ENCODE data around the gene ARHGEF10L. TPM values are rescaled to one million over a fixed set of nuclear protein-coding genes. Genes with fewer than 3 reads are reported as not detected.

The ARHGEF10L gene
- total RNA-seq, 2 donors from 2014 or later = 81.4 to 93.1 TPM

DNA sequence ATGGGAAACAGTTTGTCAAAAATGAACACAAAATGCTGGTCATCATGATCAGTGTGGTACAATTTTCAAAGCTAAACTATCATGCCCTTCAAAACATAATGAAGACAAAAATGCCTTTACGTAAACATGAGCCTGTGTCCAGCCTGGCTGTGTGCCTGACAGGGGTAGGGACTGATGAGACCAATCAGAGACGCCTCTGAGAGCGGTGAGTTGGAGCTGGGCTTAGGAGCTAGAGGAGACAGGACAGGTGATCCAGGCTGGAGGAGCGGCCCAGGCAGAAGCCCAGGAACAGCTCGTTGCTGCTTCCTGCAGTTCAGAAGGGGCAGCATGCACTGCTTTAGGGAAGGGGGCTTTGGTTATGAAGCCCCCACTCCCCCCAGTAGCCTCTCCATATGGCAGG is 70.0 kb downstream of the ARHGEF10L start:
- intact Hi-C loops (cut with DNase I) = loop anchor here (5.0 kb wide), 1 partner anchor 112 kb away; no protein-coding TSS in a partner anchor
- 93 to 100% methylated on average over 3 to 5 of the region's 5 CpGs for WGBS, 2 donors

GRCh38 chr1:17610085-17610484 is 70.6 kb downstream of the ARHGEF10L start:
- Histone ChIP-seq H3K9me3 (no peaks in the 10 kb centered on the region), H3K27ac (no peak overlapping the region), H3K4me1 (peaks cover 17% of the 10 kb centered on the region), H3K27me3 (no peaks in the 10 kb centered on the region), H3K4me3 (no peak overlapping the region), H3K36me3 (replicated peaks in 1 of 2; ENCODE audit: insufficient read depth in 1 of 2, low read depth in 2 of 2) (peaks cover 0 to 11% of the 10 kb centered on the region in 2 donors)
- no peak for ATAC-seq
- WGBS, 2 donors = 85 to 88% methylated on average over 3 to 4 of the region's 5 CpGs
- intact Hi-C loops (cut with DNase I) = no loop called here
- no peak for DNase-seq
- TF ChIP-seq POLR2A (IDR thresholded peaks at IDR 0.05) (no peak), CTCF (IDR thresholded peaks at IDR 0.05) (no peak)

More for the DNA sequence above, 70.0 kb downstream of the ARHGEF10L start:
- Histone ChIP-seq H3K4me3 (no peak overlapping the region), H3K9me3 (no peaks in the 10 kb centered on the region), H3K27ac (no peak overlapping the region), H3K36me3 (replicated peaks in 1 of 2; ENCODE audit: insufficient read depth in 1 of 2, low read depth in 2 of 2) (peaks cover 0 to 13% of the 10 kb centered on the region in 2 donors), H3K27me3 (no peaks in the 10 kb centered on the region), H3K4me1 (peaks cover 18% of the 10 kb centered on the region)
- TF ChIP-seq POLR2A (IDR thresholded peaks at IDR 0.05) (no peak), CTCF (IDR thresholded peaks at IDR 0.05) (no peak)
- DNase-seq = no peak
- no peak for ATAC-seq

DNA sequence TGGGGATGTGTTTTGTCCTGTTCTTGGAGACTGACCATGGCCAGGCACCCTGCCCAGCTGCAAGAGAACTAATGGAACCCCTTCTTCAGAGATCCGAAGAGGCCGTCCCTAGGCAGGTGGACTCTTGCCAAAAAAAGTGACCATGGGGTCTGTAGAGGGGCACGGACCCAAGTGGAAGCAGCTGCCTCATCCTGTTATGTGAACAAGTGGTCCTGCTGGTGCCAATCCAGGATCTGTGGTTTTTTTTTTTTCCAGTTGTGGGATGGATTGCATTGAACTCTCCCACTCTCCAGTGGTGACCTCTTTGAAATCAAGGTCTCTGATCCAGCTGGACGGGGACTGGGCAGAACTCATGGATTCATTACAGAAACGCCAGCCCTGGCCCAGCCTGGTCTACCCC is 71.2 kb downstream of the ARHGEF10L start:
- TF ChIP-seq CTCF (IDR thresholded peaks at IDR 0.05) (no peak), POLR2A (IDR thresholded peaks at IDR 0.05) (no peak)
- H3K27ac ChIP-seq = no peak overlapping the region
- ATAC-seq = no peak
- H3K4me3 ChIP-seq = no peak overlapping the region
- 88 to 96% methylated on average over 3 to 5 of the region's 5 CpGs for WGBS, 2 donors
- intact Hi-C loops (cut with DNase I) = no loop called here
- H3K9me3 ChIP-seq = no peaks in the 10 kb centered on the region
- H3K27me3 ChIP-seq = no peaks in the 10 kb centered on the region
- no peak for DNase-seq
- peaks cover 0 to 12% of the 10 kb centered on the region in 2 donors for H3K36me3 ChIP-seq (replicated peaks in 1 of 2; ENCODE audit: insufficient read depth in 1 of 2, low read depth in 2 of 2)
- peaks cover 11% of the 10 kb centered on the region for H3K4me1 ChIP-seq

- no peak overlapping the region for H3K4me3 ChIP-seq
- peak; percentile 51 for ATAC-seq
- intact Hi-C loops (cut with DNase I) = no loop called here
- TF ChIP-seq CTCF (IDR thresholded peaks at IDR 0.05) (no peak), POLR2A (IDR thresholded peaks at IDR 0.05) (no peak)
- no peaks in the 10 kb centered on the region for H3K9me3 ChIP-seq
- DNase-seq = no peak
- WGBS, 2 donors = 50 to 63% methylated on average over 1 of the region's 1 CpG
- peaks cover 0 to 21% of the 10 kb centered on the region in 2 donors for H3K36me3 ChIP-seq (replicated peaks in 1 of 2; ENCODE audit: insufficient read depth in 1 of 2, low read depth in 2 of 2)
- no peaks in the 10 kb centered on the region for H3K27me3 ChIP-seq
- no peaks in the 10 kb centered on the region for H3K4me1 ChIP-seq
- H3K27ac ChIP-seq = no peak overlapping the region
Observed at GRCh38 chr1:17611991-17612390, 72.5 kb downstream of the ARHGEF10L start.

GRCh38 chr1:17612831-17613230 is 73.3 kb downstream of the ARHGEF10L start:
- Histone ChIP-seq H3K36me3 (replicated peaks in 1 of 2; ENCODE audit: insufficient read depth in 1 of 2, low read depth in 2 of 2) (peaks cover 0 to 21% of the 10 kb centered on the region in 2 donors), H3K9me3 (no peaks in the 10 kb centered on the region), H3K27ac (no peak overlapping the region), H3K27me3 (no peaks in the 10 kb centered on the region), H3K4me1 (no peaks in the 10 kb centered on the region), H3K4me3 (no peak overlapping the region)
- WGBS, 2 donors = 90 to 95% methylated on average over 10 of the region's 10 CpGs
- TF ChIP-seq CTCF (IDR thresholded peaks at IDR 0.05) (no peak), POLR2A (IDR thresholded peaks at IDR 0.05) (no peak)
- intact Hi-C loops (cut with DNase I) = no loop called here
- DNase-seq (no peak), ATAC-seq (no peak)
